Uterus (tissue), 2 donors: Measurements from ENCODE around the gene NCOA5.

Experiments used
- POLR2A ChIP-seq, 2 donors: fragments of 450-650 bp; IDR thresholded peaks; one replicate each; pipeline ENCODE4 v1.6.1; 2016; ENCODE audit warnings: antibody characterized with exemption in 2 of 2, mild to moderate bottlenecking in 1 of 2, moderate library complexity in 1 of 2
- TF ChIP-seq, protein P1 (sequence below), 4 experiments: fragments of 200-600 bp in 2 of 4; fragments of 450-650 bp in 2 of 4; sonication (generic) in 2 of 4; IDR thresholded peaks; one replicate each; pipeline ENCODE4 v1.5.1; 2016 to 2019; ENCODE audit warnings: antibody characterized with exemption in 4 of 4, mild to moderate bottlenecking in 2 of 4, moderate library complexity in 1 of 4

DNA sequence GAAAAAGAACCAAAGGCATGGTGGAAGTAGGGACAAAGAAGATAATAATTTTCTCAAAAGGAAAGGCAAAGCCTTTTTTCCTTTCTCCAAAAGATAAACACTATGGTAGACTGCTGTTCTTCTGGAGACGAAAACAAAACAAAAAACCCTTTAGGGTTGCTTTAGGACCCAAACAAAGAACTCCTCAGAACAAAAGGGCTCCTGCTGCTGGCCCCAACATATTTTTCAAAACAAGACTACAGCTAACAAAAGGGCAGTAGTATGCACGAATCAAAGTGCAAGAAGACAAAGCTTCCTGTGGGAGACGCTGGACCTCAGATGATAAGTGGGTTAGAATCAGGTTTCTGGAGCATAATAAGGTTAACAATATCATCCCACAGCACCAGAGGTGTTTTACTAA lies 15.8 kb downstream of the NCOA5 start:
- TF ChIP-seq POLR2A (IDR thresholded peaks at IDR 0.05): no peak
- TF ChIP-seq, protein P1, sequence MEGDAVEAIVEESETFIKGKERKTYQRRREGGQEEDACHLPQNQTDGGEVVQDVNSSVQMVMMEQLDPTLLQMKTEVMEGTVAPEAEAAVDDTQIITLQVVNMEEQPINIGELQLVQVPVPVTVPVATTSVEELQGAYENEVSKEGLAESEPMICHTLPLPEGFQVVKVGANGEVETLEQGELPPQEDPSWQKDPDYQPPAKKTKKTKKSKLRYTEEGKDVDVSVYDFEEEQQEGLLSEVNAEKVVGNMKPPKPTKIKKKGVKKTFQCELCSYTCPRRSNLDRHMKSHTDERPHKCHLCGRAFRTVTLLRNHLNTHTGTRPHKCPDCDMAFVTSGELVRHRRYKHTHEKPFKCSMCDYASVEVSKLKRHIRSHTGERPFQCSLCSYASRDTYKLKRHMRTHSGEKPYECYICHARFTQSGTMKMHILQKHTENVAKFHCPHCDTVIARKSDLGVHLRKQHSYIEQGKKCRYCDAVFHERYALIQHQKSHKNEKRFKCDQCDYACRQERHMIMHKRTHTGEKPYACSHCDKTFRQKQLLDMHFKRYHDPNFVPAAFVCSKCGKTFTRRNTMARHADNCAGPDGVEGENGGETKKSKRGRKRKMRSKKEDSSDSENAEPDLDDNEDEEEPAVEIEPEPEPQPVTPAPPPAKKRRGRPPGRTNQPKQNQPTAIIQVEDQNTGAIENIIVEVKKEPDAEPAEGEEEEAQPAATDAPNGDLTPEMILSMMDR (IDR thresholded peaks at IDR 0.05): no peak
